ENCODE results near the gene SUB1.
A peak's percentile ranks its signal among the peaks of the same experiment; 100 is the strongest.
"Not testable (repeated sequence)": the region's sequence is repeated elsewhere in the genome, so short reads cannot be mapped to it uniquely, and the experiment has no call there.

The SUB1 gene

GRCh38 chr5:32598997-32599549 is 13.7 kb downstream of the SUB1 start:
- DNase-seq (ENCODE audit: low read depth in 2 of 2) = no peak

GRCh38 chr5:32600054-32600622 is 14.8 kb downstream of the SUB1 start:
- no peak for DNase-seq (ENCODE audit: low read depth in 2 of 2)

GRCh38 chr5:32601623-32602295 is 16.4 kb downstream of the SUB1 start:
- no peak for DNase-seq (ENCODE audit: low read depth in 2 of 2)

GRCh38 chr5:32602906-32603305 is 17.5 kb downstream of the SUB1 start:
- DNase-seq (ENCODE audit: low read depth in 2 of 2) = no peak

- DNase-seq (ENCODE audit: low read depth in 2 of 2) = no peak
Measured at GRCh38 chr5:32604800-32605765, 19.7 kb downstream of the SUB1 start.

GRCh38 chr5:32605766-32606152 is 20.4 kb downstream of the SUB1 start:
- no peak for DNase-seq (ENCODE audit: low read depth in 2 of 2)

GRCh38 chr5:32612134-32612888 is 27.0 kb downstream of the SUB1 start:
- no peak for DNase-seq (ENCODE audit: low read depth in 2 of 2)

- DNase-seq (ENCODE audit: low read depth in 2 of 2) = peak; percentile 78 to 87
Measured at GRCh38 chr5:32613050-32613672, 27.8 kb downstream of the SUB1 start.

GRCh38 chr5:32615236-32615635 is 29.9 kb downstream of the SUB1 start:
- DNase-seq (ENCODE audit: low read depth in 2 of 2) = no peak

- no peak for DNase-seq (ENCODE audit: low read depth in 2 of 2)
Measured at GRCh38 chr5:32618962-32619361, 33.6 kb downstream of the SUB1 start.

GRCh38 chr5:32621256-32621655 is 35.9 kb downstream of the SUB1 start:
- no peak for DNase-seq (ENCODE audit: low read depth in 2 of 2)

GRCh38 chr5:32625106-32625505 is 39.7 kb downstream of the SUB1 start:
- no peak for DNase-seq (ENCODE audit: low read depth in 2 of 2)

GRCh38 chr5:32625547-32625946 is 40.2 kb downstream of the SUB1 start:
- no peak for DNase-seq (ENCODE audit: low read depth in 2 of 2)

- DNase-seq (ENCODE audit: low read depth in 2 of 2) = no peak
Measured at GRCh38 chr5:32627219-32627870, 42.0 kb downstream of the SUB1 start.

- DNase-seq (ENCODE audit: low read depth in 2 of 2) = no peak
Measured at GRCh38 chr5:32628049-32628844, 42.9 kb downstream of the SUB1 start.

- no peak for DNase-seq (ENCODE audit: low read depth in 2 of 2)
Measured at GRCh38 chr5:32630867-32631491, 45.6 kb downstream of the SUB1 start.

- DNase-seq (ENCODE audit: low read depth in 2 of 2) = not testable (repeated sequence)
Measured at GRCh38 chr5:32633017-32633416, 47.7 kb downstream of the SUB1 start.

GRCh38 chr5:32638309-32638708 is 53.0 kb downstream of the SUB1 start:
- DNase-seq (ENCODE audit: low read depth in 2 of 2) = no peak

- DNase-seq (ENCODE audit: low read depth in 2 of 2) = no peak
Measured at GRCh38 chr5:32639943-32640342, 54.6 kb downstream of the SUB1 start.
